A673 (cell line): ENCODE measurements around the gene CAMSAP2. TPM values are rescaled to one million over a fixed set of nuclear protein-coding genes. Genes with fewer than 3 reads are reported as not detected.

Experiments used
- BruUV-seq: library from RNA; stranded (reverse); fragments of 400-500 nt; replicated peaks from 2 replicates; lab custom pipeline; 2021; lab: Mats Ljungman, UMichigan
- CTCF ChIA-PET: fragments of 300-600 bp; sonication (Branson Sonifier 250); formaldehyde crosslinking; loops from one replicate; lab custom pipeline; 2022; ENCODE audit warnings: antibody characterized with exemption; lab: Charles Lee
- POLR2A ChIA-PET: fragments of 300-600 bp; sonication (Branson Sonifier 250); formaldehyde crosslinking; loops from one replicate; lab custom pipeline; 2022; ENCODE audit warnings: antibody characterized with exemption; ENCODE audit not compliant: low non-redundant PET; lab: Charles Lee
- DNase-seq: peaks from one replicate; pipeline ENCODE4 v3.0.0-alpha.2; 2015; ENCODE audit warnings: low spot score
- H3K27ac ChIP-seq: fragments of 200-600 bp; sonication (generic); 2 replicates; pipeline ENCODE4 v1.5.1; 2016; ENCODE audit warnings: mixed run types, low read depth, mild to moderate bottlenecking, mixed read lengths, antibody characterized with exemption, low read length; ENCODE audit not compliant: poor library complexity, severe bottlenecking
- H3K27me3 ChIP-seq: fragments of 200-600 bp; sonication (generic); replicated peaks from 2 replicates; pipeline ENCODE4 v1.6.1; 2017; ENCODE audit warnings: mixed run types, low read depth, mild to moderate bottlenecking, mixed read lengths, antibody characterized with exemption, low read length; ENCODE audit not compliant: insufficient read depth, poor library complexity
- H3K36me3 ChIP-seq: fragments of 200-600 bp; sonication (generic); 2 replicates; pipeline ENCODE4 v1.6.1; 2016; ENCODE audit warnings: mixed run types, mild to moderate bottlenecking, mixed read lengths, antibody characterized with exemption, low read length; ENCODE audit not compliant: insufficient read depth, poor library complexity, severe bottlenecking
- H3K4me1 ChIP-seq: fragments of 200-600 bp; sonication (generic); 2 replicates; pipeline ENCODE4 v1.6.1; 2017; ENCODE audit warnings: mixed run types, mild to moderate bottlenecking, mixed read lengths, antibody characterized with exemption, low read length; ENCODE audit not compliant: insufficient read depth, poor library complexity, severe bottlenecking
- H3K4me3 ChIP-seq: fragments of 200-600 bp; sonication (generic); 2 replicates; pipeline ENCODE4 v1.5.1; 2016; ENCODE audit warnings: low read depth, mixed run types, mild to moderate bottlenecking, mixed read lengths, low read length; ENCODE audit not compliant: poor library complexity, severe bottlenecking
- H3K9me3 ChIP-seq: fragments of 200-600 bp; sonication (generic); 2 replicates; pipeline ENCODE4 v1.6.1; 2016; ENCODE audit warnings: mixed run types, low read depth, mild to moderate bottlenecking, mixed read lengths, antibody characterized with exemption, low read length; ENCODE audit not compliant: poor library complexity, severe bottlenecking
- EZH2 ChIP-seq: fragments of 200-600 bp; sonication (generic); IDR thresholded peaks from 2 replicates; pipeline ENCODE4 v1.6.1; 2017; ENCODE audit warnings: borderline replicate concordance, low read depth, mild to moderate bottlenecking, mixed read lengths, antibody characterized with exemption, low read length; ENCODE audit not compliant: poor library complexity, severe bottlenecking
- intact Hi-C: fragments of 100-400 bp; cut with micrococcal nuclease; formaldehyde crosslinking; loops from one replicate; pipeline ENCODE4 v1.10.0; 2022; ENCODE audit not compliant: unreplicated experiment
- total RNA-seq: library from RNA; stranded (reverse); gene quantifications from 2 replicates; pipeline ENCODE4 v1.2.3, GENCODE V29; 2021
- TF ChIP-seq, protein P1 (sequence below): fragments of 300-800, 200-600 bp; sonication (generic); conservative IDR thresholded peaks from 2 replicates; pipeline ENCODE4 v1.5.1; 2017; ENCODE audit warnings: low read depth, mild to moderate bottlenecking, antibody characterized with exemption, low read length, moderate library complexity, mixed read lengths

Gene CAMSAP2
- total RNA-seq, 1 experiment from 2014 or later: 39.4 TPM

- Histone ChIP-seq H3K36me3 (no peaks in the 10 kb centered on the region), H3K4me1 (no peaks in the 10 kb centered on the region), H3K27me3 (peaks cover 10% of the 10 kb centered on the region), H3K4me3 (no peak overlapping the region), H3K9me3 (no peaks in the 10 kb centered on the region), H3K27ac (no peak overlapping the region)
- POLR2A ChIA-PET: no interaction called here
- CTCF ChIA-PET: interaction anchor here (0.6 kb wide), 1 partner anchor 134 kb away, joined by 6 read pairs; no protein-coding TSS in a partner anchor
- no peak for DNase-seq
- no TSS peak for BruUV-seq
- no peak for TF ChIP-seq EZH2
- intact Hi-C loops: no loop called here
Measured at GRCh38 chr1:200895443-200895789, 156.7 kb downstream of the CAMSAP2 start.

GRCh38 chr1:200895801-200896530 lies 157.3 kb downstream of the CAMSAP2 start:
- no peaks in the 10 kb centered on the region for H3K4me1 ChIP-seq
- H3K27ac ChIP-seq: no peak overlapping the region
- H3K36me3 ChIP-seq: no peaks in the 10 kb centered on the region
- H3K4me3 ChIP-seq: no peak overlapping the region
- BruUV-seq: no TSS peak
- intact Hi-C loops: no loop called here
- CTCF ChIA-PET: no interaction called here
- TF ChIP-seq EZH2: no peak
- TF ChIP-seq, protein P1, sequence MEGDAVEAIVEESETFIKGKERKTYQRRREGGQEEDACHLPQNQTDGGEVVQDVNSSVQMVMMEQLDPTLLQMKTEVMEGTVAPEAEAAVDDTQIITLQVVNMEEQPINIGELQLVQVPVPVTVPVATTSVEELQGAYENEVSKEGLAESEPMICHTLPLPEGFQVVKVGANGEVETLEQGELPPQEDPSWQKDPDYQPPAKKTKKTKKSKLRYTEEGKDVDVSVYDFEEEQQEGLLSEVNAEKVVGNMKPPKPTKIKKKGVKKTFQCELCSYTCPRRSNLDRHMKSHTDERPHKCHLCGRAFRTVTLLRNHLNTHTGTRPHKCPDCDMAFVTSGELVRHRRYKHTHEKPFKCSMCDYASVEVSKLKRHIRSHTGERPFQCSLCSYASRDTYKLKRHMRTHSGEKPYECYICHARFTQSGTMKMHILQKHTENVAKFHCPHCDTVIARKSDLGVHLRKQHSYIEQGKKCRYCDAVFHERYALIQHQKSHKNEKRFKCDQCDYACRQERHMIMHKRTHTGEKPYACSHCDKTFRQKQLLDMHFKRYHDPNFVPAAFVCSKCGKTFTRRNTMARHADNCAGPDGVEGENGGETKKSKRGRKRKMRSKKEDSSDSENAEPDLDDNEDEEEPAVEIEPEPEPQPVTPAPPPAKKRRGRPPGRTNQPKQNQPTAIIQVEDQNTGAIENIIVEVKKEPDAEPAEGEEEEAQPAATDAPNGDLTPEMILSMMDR: no peak
- H3K9me3 ChIP-seq: no peaks in the 10 kb centered on the region
- peaks cover 9% of the 10 kb centered on the region for H3K27me3 ChIP-seq
- POLR2A ChIA-PET: no interaction called here
- DNase-seq: no peak

- ChIA-PET POLR2A (no interaction called here), CTCF (no interaction called here)
- BruUV-seq: no TSS peak
- Histone ChIP-seq H3K27me3 (peaks cover 2% of the 10 kb centered on the region), H3K4me3 (no peak overlapping the region), H3K9me3 (no peaks in the 10 kb centered on the region), H3K4me1 (no peaks in the 10 kb centered on the region), H3K27ac (no peak overlapping the region), H3K36me3 (no peaks in the 10 kb centered on the region)
- TF ChIP-seq, protein P1: no peak
- TF ChIP-seq EZH2: no peak
- intact Hi-C loops: no loop called here
- no peak for DNase-seq
Measured at GRCh38 chr1:200896531-200897196, 158.0 kb downstream of the CAMSAP2 start.

GRCh38 chr1:200897259-200897658 lies 158.6 kb downstream of the CAMSAP2 start:
- H3K36me3 ChIP-seq: no peaks in the 10 kb centered on the region
- intact Hi-C loops: no loop called here
- no peak for DNase-seq
- no peaks in the 10 kb centered on the region for H3K27me3 ChIP-seq
- H3K4me3 ChIP-seq: no peak overlapping the region
- CTCF ChIA-PET: no interaction called here
- no TSS peak for BruUV-seq
- no peaks in the 10 kb centered on the region for H3K9me3 ChIP-seq
- no peaks in the 10 kb centered on the region for H3K4me1 ChIP-seq
- H3K27ac ChIP-seq: no peak overlapping the region
- POLR2A ChIA-PET: no interaction called here
- TF ChIP-seq, protein P1: no peak
- TF ChIP-seq EZH2: no peak
